HG03558 (cell line): ENCODE measurements around the gene ARRDC2.
"Not testable (repeated sequence)": the region's sequence is repeated elsewhere in the genome, so short reads cannot be mapped to it uniquely, and the experiment has no call there.

Experiments used
- ATAC-seq: cut with Tn5 transposase; IDR thresholded peaks from one replicate; pipeline ENCODE4 v1.9.1; 2021; ENCODE audit warnings: moderate number of reproducible peaks; ENCODE audit not compliant: unreplicated experiment; ENCODE audit errors: extremely low read depth

ARRDC2 gene

GRCh38 chr19:18013210-18014111, 5.5 kb downstream of the ARRDC2 start:
- no peak for ATAC-seq

GRCh38 chr19:18014197-18014596, 6.2 kb downstream of the ARRDC2 start:
- no peak for ATAC-seq

GRCh38 chr19:18016209-18016910, 8.4 kb downstream of the ARRDC2 start:
- no peak for ATAC-seq

DNA sequence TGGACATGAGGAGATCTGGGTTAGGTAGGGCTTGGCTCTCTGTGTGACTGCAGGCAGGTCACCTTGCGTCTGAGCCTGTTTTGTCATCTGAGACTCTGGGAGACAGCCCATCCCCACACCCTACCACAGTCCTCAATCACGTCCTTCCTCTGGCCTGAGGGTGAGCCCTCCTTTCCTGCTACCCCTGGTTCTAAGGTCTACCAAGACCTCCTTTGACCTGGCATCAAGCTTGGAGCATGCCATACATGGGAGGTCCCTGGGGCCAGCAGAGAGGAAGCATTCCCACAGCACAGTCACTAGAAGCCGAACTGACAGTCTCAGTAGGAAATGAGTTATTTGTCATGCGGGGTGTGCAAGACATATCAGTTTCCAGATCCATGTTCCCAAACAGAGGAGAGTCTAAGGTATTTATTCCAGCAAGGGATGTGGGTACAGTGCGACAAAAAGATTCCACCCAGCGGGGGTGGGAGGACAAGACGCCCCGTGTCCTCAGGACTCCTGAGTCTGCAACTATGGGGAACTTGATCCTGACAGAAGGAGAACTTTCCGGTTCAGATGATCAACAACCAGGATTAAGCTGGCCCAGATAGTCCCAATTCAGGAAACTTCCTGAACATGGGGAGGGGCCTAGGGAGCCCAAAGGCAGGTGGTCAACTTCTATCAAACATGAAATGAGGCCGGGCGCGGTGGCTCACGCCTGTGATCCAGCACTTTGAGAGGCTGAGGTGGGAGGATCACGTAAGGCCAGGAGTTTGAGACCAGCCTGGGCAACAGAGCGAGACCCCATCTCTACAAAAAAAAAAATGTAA, 9.5 kb downstream of the ARRDC2 start:
- ATAC-seq, result no peak

GRCh38 chr19:18020212-18021085, 12.5 kb downstream of the ARRDC2 start:
- no peak for ATAC-seq

DNA sequence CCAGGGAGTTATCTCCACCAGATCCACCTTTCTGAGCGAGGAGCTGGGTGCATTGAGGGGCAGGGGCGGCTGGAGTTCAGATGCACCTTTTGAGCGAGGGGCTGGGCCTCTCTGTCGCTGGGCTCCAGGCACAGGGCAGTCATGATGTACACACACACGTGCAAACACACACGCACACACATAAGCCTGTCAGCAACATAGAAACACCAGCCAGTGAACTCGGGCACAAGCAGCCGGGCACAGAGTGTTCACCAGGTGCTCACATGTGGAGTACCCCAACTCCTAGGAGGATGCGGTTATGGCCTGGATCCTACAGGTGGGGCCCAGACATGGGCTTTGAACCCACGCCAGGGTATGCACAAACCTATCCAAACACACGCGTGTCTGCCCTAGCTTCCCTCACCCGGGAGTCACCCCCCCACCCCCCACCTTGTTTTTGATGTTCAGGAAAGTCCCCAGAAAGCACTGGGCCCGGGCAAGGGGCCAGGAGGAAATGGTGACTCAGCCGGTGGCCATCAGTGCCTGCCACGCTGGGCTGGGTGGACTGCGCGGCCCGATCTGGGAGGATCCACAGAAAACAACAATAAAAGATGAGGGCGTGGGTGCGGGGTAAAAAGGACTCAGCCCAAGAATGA, 13.3 kb downstream of the ARRDC2 start:
- no peak for ATAC-seq

DNA sequence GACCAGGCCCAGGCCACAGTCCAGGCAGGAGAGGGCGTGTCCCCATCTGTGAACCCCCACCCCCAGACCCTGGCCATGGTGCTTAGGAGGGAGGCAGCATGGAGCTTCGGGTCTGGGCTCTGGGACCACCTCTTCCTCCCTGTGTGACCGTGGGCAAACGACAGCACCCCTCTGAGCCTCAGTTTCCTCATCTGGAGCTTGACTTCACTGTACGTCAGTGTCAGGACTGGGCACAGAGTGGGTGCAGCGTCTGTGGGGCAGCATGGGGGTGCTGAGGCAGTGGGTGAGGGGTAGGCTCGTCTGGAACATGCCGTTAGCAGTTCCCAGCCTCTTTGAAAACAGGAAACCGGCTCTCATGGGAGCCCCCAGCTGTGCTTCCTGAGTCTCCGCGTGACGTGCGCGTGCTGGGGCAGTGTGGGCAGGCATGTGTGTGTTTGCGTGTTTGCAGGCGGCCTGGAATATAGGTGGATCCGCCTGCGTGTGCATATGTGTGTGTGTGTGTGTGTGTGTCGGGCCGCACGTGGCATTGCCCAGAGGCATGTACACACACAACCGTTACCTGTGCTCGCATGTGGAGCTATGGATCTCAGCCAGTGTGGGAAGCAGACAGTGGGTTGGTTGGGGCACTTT, 15.8 kb downstream of the ARRDC2 start:
- no peak for ATAC-seq

GRCh38 chr19:18027151-18027550, 19.2 kb downstream of the ARRDC2 start:
- no peak for ATAC-seq

DNA sequence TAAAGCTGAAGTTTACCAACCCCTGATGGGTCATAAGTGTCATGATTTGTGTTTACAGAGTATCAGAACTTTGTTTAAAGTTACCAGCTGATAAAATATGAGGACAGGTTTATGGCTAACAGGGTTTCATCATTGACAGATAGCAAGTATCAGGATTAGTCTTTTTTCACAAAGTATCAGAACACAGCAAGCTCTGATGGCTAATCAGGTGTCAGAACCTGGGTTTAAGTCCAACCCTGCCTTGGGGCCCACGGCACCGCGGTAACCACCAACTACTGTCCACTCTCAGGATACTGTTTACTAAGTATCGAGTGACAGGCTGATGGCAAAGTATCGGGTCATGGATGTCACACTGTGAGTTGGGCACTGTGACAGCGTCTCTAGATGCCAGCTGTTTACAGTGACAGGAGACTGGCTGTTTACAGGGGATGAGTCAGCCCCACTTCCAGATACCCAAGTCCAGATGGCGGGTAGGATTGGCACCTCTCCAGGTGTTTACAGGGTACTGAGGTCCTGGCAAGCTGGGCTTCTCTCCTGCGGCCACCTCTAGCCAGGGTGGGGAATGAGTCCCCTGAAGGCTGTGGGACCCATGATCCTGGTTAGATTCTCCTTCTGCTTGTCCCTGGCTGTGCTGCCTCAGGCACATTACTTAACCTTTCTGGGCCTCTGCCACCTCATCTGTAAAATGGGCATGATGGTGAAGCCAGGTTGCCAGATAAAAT, 21.8 kb downstream of the ARRDC2 start:
- ATAC-seq, result no peak

DNA sequence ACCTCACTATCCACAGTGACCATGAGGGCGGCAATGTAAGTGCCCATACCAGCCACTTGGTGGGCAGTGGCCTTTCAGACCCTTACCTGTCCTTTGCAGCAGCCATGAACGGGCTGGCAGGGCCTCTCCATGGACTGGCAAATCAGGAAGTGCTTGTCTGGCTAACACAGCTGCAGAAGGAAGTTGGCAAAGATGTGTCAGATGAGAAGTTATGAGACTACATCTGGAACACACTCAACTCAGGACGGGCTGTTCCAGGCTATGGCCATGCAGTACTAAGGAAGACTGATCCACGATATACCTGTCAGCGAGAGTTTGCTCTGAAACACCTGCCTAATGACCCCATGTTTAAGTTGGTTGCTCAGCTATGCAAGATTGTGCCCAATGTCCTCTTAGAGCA, 23.4 kb downstream of the ARRDC2 start:
- ATAC-seq, result not testable (repeated sequence)

- not testable (repeated sequence) for ATAC-seq
Observed at GRCh38 chr19:18032102-18032501, 24.1 kb downstream of the ARRDC2 start.

GRCh38 chr19:18041054-18041453, 33.1 kb downstream of the ARRDC2 start:
- ATAC-seq, result no peak

- ATAC-seq, result no peak
Observed at GRCh38 chr19:18043676-18044075, 35.7 kb downstream of the ARRDC2 start.

DNA sequence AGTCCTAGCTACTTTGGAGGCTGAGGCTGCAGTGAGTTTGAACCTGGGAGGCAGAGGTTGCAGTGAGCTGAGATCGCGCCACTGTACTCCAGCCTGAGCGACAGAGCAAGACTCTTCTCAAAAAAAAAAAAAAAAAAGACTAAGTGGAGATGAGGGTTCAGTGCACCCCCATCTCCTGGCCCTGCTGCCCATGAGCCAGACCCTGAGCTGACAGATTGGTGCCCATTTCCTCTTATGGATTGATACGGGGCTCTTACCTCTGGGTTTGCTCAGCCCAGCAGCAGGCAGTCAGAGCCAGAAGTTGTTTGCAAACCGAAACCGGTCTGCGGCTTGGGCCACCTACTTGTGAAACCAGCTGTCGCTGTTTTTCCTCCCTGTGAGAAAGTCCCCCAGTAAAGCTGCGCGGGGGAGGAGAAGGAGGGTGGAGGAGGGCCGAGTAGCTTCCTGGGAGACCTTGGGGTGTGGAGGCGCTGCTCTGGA, 36.9 kb downstream of the ARRDC2 start:
- ATAC-seq, result peak; percentile 77

- ATAC-seq, result no peak
Observed at GRCh38 chr19:18045307-18046050, 37.5 kb downstream of the ARRDC2 start.

DNA sequence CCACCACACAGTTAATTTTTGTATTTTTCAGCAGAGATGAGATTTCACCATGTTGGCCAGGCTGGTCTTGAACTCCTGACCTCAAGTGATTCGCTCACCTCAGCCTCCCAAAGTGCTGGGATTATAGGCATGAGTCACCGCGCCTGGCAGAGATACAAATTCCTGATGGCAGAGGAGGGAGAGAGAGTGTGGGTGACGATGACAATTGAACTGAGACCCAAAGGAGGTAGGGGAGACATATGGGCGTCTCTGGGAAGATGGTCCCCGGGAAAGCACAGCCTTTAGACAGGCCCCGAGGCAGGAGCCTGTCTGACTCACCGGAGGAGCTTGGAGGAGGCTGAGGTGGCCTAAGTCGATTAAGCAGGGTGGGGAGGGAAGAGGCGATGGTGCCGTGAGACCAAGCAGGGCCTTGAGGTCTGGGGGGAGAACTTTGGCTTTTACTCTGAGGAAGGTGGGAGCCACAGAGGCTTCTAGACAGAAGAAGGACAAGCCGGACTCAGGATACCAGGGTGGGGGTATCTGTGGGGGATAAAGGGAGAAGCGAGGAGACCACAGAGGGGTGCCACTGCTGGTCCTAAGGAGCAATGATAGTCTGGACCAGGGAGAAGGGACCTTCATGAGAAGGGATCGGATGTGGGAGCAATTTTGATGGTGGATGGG, 38.2 kb downstream of the ARRDC2 start:
- no peak for ATAC-seq

- no peak for ATAC-seq
Observed at GRCh38 chr19:18049385-18049784, 41.4 kb downstream of the ARRDC2 start.
